GM12865 (cell line): ENCODE data around the gene UMODL1.

Experiments used
- DNase-seq: peaks from one replicate; pipeline ENCODE4 v3.0.0; 2010; ENCODE audit warnings: low read depth
- H3K4me3 ChIP-seq: 2 replicates; pipeline ENCODE4 v1.5.1; 2011; ENCODE audit warnings: mild to moderate bottlenecking, low read depth, low read length, control low read depth
- CTCF ChIP-seq: IDR thresholded peaks from 2 replicates; pipeline ENCODE4 v1.5.1; 2011; ENCODE audit warnings: low read length, control low read depth, low read depth, inconsistent platforms; ENCODE audit not compliant: insufficient read depth; ENCODE audit errors: missing control alignments

Gene UMODL1

GRCh38 chr21:42144221-42144620 lies 73.1 kb downstream of the UMODL1 start:
- TF ChIP-seq CTCF: no peak
- H3K4me3 ChIP-seq: no peak overlapping the region
- DNase-seq: no peak

GRCh38 chr21:42144679-42145568 lies 73.8 kb downstream of the UMODL1 start:
- TF ChIP-seq CTCF: no peak
- DNase-seq: no peak
- H3K4me3 ChIP-seq: no peak overlapping the region

GRCh38 chr21:42145569-42146272 lies 74.6 kb downstream of the UMODL1 start:
- no peak overlapping the region for H3K4me3 ChIP-seq
- TF ChIP-seq CTCF: peak; percentile 92
- peak; percentile 65 for DNase-seq

GRCh38 chr21:42146273-42146805 lies 75.2 kb downstream of the UMODL1 start:
- no peak for TF ChIP-seq CTCF
- no peak for DNase-seq
- no peak overlapping the region for H3K4me3 ChIP-seq

- H3K4me3 ChIP-seq: no peak overlapping the region
- no peak for DNase-seq
- no peak for TF ChIP-seq CTCF
Observed at GRCh38 chr21:42146821-42147220, 75.7 kb downstream of the UMODL1 start.

- TF ChIP-seq CTCF: no peak
- no peak for DNase-seq
Observed at GRCh38 chr21:42147386-42148020, 76.4 kb downstream of the UMODL1 start.

More at GRCh38 chr21:42147386-42148020, 76.4 kb downstream of the UMODL1 start:
- no peak overlapping the region for H3K4me3 ChIP-seq
